Stimulated activated naive CD4-positive, alpha-beta T cell treated with Interleukin-2 at 50 U/mL for 16 hours (primary cell): ENCODE measurements around the gene GHITM.
A peak's percentile ranks its signal among the peaks of the same experiment; 100 is the strongest.
"Not testable (repeated sequence)": the region's sequence is repeated elsewhere in the genome, so short reads cannot be mapped to it uniquely, and the experiment has no call there.

Experiments
- DNase-seq: peaks from one replicate; lab custom pipeline; 2025; lab: John Stamatoyannopoulos, UW

GHITM gene, protein sequence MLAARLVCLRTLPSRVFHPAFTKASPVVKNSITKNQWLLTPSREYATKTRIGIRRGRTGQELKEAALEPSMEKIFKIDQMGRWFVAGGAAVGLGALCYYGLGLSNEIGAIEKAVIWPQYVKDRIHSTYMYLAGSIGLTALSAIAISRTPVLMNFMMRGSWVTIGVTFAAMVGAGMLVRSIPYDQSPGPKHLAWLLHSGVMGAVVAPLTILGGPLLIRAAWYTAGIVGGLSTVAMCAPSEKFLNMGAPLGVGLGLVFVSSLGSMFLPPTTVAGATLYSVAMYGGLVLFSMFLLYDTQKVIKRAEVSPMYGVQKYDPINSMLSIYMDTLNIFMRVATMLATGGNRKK

DNA sequence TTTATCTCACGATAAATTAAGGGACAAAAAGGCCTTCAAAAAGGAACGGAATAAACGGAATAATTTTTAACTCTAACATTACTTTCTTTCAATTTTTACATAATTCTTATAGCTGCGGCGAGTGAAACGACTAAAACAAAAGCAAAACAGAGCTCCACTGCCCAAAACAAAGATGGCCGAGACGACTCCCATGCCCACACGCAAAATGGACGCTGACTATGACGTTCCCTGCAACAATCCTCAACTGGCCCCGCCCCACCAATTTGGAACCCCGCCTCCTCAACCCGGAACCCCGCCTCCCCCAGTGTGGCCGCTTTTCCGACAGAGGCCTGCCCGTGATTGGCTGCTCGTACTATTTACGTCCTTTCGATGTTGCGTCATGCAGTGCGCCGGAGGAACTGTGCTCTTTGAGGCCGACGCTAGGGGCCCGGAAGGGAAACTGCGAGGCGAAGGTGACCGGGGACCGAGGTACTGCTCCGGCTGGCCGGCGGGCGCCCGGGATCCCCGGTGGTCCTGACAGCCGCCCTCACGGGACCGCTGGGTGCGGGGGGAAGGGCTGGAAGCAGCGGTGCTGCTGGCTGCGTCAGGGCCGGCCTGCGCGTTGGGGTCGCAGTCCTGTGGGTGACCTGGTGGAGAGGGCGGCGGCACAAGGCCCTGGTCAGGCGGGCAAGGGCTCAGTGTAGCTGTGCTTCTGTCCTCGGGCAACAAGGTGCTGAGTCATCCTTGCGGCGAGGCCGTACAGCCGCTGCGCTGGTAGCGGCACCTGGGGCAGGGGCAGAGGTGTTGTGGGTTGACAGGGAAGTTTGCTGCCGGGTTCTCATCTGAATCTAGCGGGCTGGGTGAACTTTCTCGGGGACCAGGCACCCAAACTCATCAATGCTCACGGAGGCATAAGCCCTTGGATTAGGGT, at the start of gene GHITM:
GHITM (plus strand) TSS at position 384 of the 910 bp plus-strand sequence. CDS start 1,992 bp downstream, outside the sequence.
- DNase-seq = peak; percentile 97

DNA sequence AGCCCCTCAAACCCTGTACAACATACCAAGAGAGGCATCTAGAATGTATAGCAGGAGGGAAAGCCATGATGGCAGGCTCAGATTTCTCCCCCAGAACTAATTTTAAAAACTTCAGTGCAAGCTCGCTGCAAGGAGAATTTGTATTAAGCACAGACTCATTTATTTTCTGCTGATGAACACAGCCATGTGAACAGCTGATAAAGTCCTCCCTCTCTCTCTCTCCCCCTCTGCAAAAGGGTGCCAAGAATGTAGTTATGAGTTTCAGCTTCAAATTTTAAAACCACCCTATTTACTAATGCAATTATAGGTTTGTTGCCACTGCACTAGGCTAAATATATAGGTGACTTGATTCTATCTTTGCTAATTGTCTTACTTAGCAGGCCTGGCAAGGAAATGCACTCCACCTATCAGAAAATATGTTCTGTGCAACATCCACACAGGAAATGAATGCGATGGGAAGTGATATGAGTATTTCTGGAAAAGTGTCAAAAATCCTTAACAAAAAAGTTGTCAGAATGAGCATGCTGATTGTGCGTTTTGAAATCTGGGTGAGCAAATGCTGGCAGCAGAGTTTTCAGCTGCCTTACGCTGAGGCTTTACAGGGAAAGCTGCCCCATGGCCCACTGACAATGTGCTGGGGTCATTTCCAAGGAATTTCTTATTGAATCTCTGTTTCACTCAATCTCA, 43.4 kb upstream of the GHITM start:
- DNase-seq = no peak

DNA sequence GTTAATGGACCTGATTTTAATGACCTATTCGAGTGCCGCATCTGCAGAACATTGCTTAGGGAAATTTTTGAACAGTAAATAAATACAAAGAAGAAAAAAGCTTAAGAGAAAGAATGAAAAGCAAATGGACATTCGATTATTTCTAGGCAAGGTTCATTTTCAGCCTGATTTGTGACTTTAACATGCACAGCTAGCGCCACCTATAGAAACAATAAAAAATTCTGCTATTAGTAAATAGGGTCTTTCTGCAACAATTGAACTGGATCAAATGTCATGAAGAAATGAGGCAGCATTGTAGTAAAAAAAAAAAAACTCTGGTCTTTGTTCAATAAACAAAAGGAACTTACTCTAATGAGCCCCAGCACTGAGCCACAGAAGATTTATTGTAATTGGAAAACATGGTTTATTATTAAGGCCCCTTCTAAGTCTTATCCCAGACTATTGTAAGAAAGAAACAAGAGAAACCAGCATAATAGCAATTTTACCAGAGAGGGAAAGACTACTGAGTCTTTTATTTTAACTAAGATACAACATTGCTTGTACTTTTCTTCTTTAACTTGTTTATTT, 41.4 kb upstream of the GHITM start:
- DNase-seq = no peak

DNA sequence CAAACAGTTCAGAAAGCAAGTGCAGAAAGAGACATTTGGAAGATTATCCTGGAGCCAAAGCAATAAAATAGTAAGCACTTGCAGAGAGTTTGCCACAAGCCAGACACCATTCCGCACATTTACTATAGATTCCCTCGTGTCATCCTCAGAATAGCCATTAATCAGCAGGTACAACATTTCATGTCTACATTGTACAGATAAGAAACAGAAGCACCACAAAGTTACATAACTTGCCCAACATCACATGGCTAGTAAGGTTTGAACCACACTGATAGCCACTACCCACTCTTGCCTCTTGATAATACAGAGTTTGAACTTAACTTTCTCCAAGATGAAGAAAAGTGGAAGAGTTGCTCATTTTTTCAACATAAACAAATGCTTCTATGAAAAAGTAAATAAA, 40.6 kb upstream of the GHITM start:
- DNase-seq = no peak

DNA sequence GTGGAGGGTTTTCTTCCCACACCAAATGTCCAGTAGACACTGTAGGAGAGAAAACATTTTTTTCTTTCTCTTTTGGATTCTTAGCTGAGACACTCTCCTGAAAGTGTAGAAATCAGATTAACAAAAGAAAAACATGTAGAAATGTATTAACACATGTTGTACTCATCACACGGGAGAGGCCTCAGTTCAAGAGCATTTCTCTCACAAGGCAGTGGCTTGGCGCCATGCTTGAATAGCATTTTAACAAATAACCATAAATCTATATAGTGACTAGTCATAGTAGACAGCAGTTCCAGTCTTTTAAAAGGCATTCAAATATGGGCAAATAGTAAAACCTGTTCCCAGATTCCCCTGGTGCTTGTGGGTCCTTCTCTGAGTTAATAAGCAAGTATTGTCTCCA, 38.3 kb upstream of the GHITM start:
- no peak for DNase-seq

DNA sequence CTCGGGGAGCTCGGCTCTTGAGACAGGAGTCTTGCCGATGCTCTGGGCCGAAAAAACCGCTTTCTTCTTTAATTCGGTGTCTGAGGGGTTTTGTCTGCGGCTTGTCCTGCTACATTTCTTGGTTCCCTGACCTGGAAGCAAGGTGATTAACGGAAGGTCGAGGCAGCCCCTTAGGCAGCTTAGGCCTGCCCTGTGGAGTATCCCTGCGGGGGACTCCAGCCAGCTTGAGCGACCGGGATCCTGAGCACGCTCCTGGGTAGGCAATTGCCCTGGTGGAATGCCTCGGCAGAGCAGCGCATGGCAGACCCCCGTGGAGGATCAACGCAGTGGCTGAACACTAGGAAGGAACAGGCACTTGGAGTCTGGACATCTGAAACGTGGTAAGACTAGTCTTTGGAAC, 30.5 kb upstream of the GHITM start:
- DNase-seq = no peak

DNA sequence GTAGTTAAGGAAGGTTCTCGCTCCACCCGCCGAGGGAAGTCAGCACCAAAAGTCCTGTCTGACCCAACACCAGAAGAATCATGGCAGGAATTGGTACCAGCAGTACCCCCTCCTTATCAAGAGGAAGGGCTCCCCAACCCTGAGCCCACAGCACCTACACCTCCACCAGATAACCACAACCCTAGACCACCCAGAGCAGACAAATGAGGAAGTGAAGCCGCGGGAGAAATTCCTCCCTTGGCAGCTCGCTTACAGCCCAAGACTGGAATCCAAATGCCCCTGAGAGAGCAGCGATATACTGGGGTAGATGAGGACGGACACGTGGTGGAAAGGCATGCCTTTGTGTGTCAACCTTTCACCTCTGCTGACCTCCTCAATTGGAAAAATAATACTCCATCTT, 29.5 kb upstream of the GHITM start:
- DNase-seq = not testable (repeated sequence)

DNA sequence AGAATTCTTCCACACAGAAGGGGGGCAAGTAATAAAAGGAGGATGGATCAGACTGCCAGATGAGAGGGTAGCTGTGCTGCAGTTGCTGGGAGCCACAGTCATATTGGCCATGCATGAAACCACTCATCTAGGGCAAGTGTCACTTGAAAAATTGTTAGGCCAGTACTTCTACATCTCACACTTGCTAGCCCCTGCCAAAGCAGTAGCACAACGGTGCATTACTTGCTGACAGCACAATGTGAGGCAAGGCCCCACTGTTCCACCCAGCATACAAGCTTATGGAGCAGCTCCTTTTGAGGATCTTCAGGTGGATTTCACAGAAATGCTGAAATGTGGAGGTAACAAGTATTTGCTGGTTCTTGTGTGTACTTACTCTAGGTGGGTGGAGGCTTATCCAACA, 25.8 kb upstream of the GHITM start:
- not testable (repeated sequence) for DNase-seq

DNA sequence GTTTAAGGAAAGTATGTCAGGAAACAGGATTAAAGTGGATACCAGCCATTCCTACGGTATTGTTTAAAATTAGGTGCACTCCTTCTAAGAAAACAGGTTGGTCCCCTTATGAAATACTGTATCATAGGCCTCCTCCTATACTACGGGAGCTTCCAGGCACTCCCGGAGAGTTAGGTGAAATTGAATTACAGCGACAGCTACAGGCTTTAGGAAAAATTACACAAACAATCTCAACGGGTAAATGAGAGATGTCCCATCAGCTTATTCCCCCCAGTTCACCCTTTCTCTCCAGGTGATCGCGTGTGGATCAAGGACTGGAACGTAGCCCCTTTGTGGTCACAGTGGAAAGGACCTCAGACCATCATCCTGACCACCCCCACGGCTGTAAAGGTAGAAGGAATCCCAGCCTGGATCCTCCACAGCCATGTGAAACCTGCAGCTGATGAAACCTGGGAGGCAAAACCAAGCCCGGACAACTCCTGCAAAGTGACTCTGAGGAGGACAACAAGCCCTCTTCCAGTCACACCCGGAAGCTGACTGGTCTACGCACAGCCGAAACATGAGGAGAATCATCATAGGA, 25.1 kb upstream of the GHITM start:
- no peak for DNase-seq

DNA sequence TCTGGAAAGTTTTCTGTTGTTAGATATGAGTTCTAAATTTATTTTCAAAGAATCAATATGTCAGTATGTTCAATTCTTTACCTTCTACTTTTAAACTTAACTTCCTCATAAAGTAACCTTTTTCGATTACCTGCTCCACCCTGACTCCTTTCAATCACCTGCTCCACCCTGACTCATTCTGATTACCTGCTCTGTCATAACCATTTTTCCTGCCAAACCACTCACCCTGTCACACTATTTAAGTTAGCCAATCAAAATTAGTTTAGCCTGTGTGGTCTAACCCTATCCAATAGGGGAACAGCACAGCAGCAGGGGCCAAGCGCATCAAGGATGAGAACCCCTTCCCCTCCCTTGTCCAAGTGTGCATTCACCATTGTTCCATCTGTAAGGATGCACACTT, 22.1 kb upstream of the GHITM start:
- not testable (repeated sequence) for DNase-seq

DNA sequence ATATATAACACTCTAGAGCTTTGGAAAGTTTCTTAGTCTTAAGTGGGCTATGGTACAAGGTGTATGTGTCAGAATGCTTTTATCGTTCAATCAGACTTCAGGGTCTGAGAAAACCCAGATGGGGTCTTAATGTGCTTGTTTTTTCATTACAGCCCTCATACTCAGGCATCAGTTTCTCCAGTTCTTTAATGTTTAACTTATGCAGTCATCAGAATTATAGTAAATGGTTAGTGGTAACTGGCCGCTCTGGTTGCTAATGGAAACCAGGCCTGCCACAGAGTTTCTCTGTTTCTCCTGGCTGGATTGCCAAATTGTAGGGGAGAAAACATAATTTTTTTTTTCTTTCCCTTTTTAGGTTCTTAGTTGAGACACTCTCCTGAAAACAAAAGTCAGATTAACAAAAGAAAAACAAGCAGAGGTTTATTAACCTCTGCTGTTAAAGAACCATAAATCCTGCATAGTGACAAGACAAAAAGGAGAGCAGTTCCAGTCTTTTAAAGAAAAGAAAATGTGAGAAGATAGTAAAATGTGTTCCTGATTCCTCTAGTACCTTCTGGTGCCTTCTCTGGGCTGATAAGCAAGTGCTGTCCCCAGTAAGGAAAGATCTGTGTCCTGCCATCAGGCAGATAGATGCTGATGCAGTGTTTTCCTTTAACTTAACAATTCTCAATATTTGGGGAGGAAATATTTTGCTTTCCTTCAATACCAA, 21.5 kb upstream of the GHITM start:
- no peak for DNase-seq

DNA sequence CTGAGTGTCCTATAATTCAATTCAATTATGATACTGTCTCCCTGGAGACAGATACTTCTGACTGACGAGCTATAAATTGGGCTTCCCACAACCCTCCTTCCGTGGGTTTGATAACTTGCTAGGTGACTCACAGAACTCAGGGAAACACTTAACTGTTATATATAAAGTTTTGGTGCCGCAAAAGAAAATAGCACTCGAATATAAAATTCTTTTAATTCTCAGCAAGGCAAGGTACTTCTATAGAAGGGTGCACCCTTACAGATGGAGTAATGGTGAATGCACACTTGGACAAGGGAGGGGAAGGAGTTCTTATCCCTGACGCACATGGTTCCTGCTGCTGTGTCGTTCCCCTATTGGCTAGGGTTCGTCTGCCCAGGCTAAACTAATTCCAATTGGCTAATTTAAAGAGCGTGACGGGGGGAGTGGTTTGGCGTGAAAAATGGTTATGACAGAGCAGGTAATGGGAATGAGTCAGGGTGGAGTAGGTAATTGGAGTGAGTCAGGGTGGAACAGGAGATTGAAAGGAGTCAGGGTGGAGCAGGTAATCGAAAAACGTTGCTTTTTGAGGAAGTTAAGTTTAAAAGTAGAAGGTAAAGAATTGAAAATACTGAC, 20.8 kb upstream of the GHITM start:
- DNase-seq = no peak

DNA sequence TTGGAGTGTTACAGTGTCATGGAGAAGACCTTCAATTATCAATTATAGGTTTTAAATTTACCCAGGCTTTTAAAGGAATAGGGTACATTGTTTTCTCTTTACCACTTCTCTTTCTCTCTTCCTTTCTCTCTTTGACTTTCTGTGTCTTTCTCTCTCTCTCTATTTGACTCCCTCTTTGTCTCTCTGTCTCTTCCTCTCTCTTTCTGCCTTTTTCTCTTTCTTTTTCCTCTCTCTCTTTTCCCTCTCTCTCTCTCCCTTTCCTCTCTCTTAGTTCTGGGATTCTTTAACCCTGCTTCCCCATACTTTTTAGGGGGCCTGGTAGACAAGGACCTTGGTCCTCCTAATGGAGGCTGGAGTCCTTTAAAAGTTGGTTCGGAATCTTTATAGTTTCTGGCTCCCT, 15.9 kb upstream of the GHITM start:
- DNase-seq = no peak

DNA sequence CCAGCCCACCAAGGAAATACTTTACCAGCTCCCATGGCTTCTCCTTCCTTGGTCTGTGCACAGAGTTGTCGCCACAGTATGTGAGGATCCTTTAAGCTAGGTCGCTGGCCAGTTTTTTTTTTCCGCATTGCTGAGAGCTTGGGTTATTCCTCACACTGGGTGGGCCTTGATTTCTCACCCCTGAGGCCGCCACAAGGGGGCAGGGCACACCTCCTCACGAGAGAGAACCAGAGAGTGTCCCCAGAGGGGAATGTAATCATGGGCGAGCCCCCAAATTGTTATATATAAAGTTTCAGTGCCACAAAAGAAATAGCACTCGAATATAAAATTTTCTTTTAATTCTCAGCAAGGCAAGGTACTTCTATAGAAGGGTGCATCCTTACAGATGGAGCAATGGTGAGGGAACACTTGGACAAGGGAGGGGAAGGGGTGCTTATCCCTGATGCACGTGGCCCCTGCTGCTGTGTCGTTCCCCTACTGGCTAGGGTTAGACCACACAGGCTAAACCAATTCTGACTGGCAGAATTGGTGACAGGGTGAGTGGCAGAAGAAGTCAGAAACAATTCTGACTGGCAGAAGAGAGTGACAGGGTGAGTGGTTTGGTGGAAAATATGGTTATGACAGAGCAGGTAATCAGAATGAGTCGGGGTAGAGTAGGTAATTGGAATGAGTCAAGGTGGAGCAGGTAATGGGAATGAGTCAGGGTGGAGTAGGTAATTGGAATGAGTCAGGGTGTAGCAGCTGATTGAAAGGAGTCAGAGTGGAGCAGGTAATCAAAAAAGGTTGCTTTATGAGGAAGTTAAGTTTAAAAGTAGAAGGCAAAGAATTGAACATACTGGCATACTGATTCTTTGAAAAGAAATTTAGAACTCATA, 13.2 kb upstream of the GHITM start:
- not testable (repeated sequence) for DNase-seq

DNA sequence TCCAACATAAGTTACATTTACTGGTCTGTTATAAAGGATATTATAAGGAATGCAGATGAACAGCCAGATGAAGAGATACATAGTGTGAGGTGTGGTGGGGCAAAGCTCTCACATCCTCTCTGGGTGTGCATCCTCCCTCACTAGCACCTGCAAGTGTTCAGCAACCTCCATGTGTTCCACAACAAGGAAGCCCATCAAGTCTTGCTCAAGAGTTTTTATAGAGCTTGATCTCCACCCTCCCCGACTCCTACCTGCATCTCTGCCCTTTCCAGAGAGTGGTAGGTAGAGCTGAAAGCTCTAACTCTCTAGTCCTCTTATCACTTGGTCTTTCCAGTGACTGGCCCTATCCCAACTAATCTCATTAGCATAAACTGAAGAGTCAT, 12.5 kb upstream of the GHITM start:
- no peak for DNase-seq

DNA sequence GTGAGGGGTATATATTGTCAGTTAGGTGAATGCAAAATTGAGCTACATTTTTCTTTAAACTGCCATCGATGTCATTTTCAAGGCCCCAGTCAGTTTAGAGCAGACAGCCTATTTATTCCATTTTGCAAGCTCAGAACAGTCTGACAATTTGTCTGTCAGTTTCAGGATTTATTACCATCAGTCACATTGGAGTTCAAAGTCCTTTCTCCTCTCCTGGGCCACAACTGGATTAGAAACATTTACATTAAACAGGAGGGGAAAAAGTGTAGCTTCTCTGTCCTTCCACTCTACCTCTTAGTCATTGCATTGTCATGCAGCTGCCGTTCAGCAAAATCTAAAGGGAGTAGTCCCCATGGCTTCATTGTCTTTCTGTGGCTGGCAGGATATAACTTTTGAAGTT, 3.5 kb upstream of the GHITM start:
- no peak for DNase-seq

DNA sequence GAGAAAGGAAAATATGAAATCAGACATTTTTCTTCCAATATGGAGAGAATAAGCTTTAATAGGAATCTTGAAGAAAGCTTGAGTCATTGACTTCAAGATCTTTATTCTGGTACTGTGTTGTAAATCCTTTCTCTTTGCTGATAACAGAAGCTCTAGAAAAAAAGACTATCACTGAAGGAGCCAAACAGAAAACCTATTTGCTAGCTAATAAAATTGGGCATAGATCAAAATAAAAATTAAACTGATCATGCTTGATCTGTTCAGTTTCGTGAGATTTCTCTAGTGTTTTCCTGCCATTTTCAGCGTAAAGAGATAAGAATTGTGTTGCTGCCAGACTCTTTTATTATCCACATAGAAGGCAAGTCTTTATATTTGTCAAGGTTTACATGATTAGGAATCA, 1.5 kb upstream of the GHITM start:
- DNase-seq = no peak

DNA sequence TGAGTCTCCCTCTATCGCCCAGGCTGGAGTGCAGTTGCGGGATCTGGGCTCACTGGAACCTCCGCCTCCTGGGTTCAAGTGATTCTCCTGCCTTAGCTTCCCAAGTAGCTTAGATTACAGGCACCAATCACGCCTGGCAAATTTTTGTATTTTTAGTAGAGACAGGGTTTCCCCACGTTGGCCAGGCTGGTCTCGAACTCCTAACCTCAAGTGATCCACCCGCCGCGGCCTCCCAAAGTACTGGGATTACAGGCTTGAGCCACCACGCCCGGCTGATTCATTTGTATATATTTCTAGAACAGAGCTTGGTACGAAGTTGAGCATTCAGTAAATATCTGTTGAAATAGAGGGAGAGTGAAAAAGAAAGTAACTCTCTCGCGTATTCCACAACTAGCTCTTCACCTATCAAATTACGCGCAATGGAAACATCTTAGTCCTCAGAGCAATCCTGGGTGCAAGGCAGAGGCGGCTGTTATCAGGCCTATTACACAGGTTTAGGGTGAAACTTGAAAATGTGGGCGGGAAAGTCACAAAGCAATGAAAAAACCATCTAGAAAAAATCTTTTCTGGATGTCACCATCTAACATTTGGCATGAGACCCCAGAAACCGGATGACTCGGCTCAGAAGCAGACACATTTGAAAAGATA, 707 bp upstream of the GHITM start:
- DNase-seq = peak; percentile 77

DNA sequence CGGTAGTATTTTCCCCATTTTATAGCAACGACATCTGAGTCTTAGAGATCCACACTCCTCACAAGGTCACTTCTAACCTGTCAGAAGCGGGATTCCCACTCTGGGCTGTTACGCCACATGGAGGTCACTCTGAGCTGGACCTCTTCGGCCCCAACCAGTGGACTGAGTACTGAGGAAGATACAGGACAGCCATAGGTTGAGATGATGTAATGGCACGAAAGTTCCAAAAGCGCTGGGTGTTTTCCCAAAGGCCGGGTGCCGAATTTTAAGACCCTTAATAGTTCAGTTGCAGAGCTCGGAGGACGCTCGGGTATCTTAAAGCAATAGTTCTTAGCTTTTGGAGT, 699 bp downstream of the GHITM start:
- DNase-seq = no peak
